PC-3 (cell line): ENCODE data around the gene SLC1A7. TPM values are rescaled to one million over a fixed set of nuclear protein-coding genes. Genes with fewer than 3 reads are reported as not detected.

Experiments
- ATAC-seq: fragments of 200-7000 bp; cut with Tn5 transposase; 2 replicates; pipeline ENCODE4 v1.9.1; 2020; ENCODE audit warnings: mild to moderate bottlenecking, moderate library complexity
- BruUV-seq: library from RNA; stranded (reverse); fragments of 400-500 nt; replicated peaks from 2 replicates; lab custom pipeline; 2021; lab: Mats Ljungman, UMichigan
- CTCF ChIA-PET: fragments of 300-600 bp; sonication (Branson Sonifier 250); formaldehyde crosslinking; loops from one replicate; lab custom pipeline; 2022; ENCODE audit warnings: antibody characterized with exemption; lab: Charles Lee
- POLR2A ChIA-PET: fragments of 300-600 bp; sonication (Branson Sonifier 250); formaldehyde crosslinking; loops from one replicate; lab custom pipeline; 2022; ENCODE audit warnings: antibody characterized with exemption; ENCODE audit not compliant: unreplicated experiment; lab: Charles Lee
- DNase-seq: peaks from one replicate; pipeline ENCODE4 v3.0.0-alpha.2; 2015
- H2AFZ ChIP-seq: fragments of 300-600 bp; sonication (generic); 2 replicates; pipeline ENCODE4 v1.6.0; 2016; ENCODE audit warnings: antibody characterized with exemption, low read length
- H3F3A ChIP-seq: fragments of 300-600 bp; sonication (generic); one replicate; pipeline ENCODE4 v1.6.0; 2017; ENCODE audit warnings: antibody characterized with exemption, low read length, control low read depth, mild to moderate bottlenecking; ENCODE audit not compliant: unreplicated experiment
- H3K27ac ChIP-seq: fragments of 300-600 bp; sonication (generic); 2 replicates; pipeline ENCODE4 v1.5.1; 2016; ENCODE audit warnings: mild to moderate bottlenecking, low read length
- H3K27me3 ChIP-seq: fragments of 300-600 bp; sonication (generic); 2 replicates; pipeline ENCODE4 v1.6.1; 2016; ENCODE audit warnings: low read length, mixed read lengths
- H3K36me3 ChIP-seq: fragments of 300-600 bp; sonication (generic); 2 replicates; pipeline ENCODE4 v1.6.1; 2016; ENCODE audit warnings: low read depth, mixed run types, low read length, mixed read lengths
- H3K4me1 ChIP-seq: fragments of 300-600 bp; sonication (generic); 2 replicates; pipeline ENCODE4 v1.5.1; 2016; ENCODE audit warnings: low read length; ENCODE audit not compliant: insufficient read depth
- H3K4me2 ChIP-seq: fragments of 300-600 bp; sonication (generic); 2 replicates; pipeline ENCODE4 v1.6.0; 2016; ENCODE audit warnings: low read length
- H3K4me3 ChIP-seq: fragments of 300-600 bp; sonication (generic); 2 replicates; pipeline ENCODE4 v1.5.1; 2016; ENCODE audit warnings: mild to moderate bottlenecking, low read length, mixed read lengths
- H3K79me2 ChIP-seq: fragments of 300-600 bp; sonication (generic); 2 replicates; pipeline ENCODE4 v1.6.1; 2017; ENCODE audit warnings: low read length, mixed read lengths
- H3K9ac ChIP-seq: fragments of 300-600 bp; sonication (generic); 2 replicates; pipeline ENCODE4 v1.6.0; 2016; ENCODE audit warnings: mild to moderate bottlenecking, low read length
- H3K9me2 ChIP-seq: fragments of 300-600 bp; sonication (generic); replicated peaks from 2 replicates; pipeline ENCODE4 v1.6.1; 2016; ENCODE audit warnings: mixed run types, low read length, mixed read lengths
- H3K9me3 ChIP-seq: fragments of 300-600 bp; sonication (generic); 2 replicates; pipeline ENCODE4 v1.6.1; 2016; ENCODE audit warnings: low read length, mixed read lengths
- H4K20me1 ChIP-seq: fragments of 300-600 bp; sonication (generic); 2 replicates; pipeline ENCODE4 v1.6.1; 2016; ENCODE audit warnings: low read length, mixed read lengths
- CTCF ChIP-seq: fragments of 300-600 bp; sonication (generic); conservative IDR thresholded peaks from 2 replicates; pipeline ENCODE4 v1.5.1; 2017; ENCODE audit warnings: antibody characterized with exemption, low read depth, mild to moderate bottlenecking, low read length
- EZH2 ChIP-seq: fragments of 300-600 bp; sonication (generic); IDR thresholded peaks from one replicate; pipeline ENCODE4 v1.6.1; 2017; ENCODE audit warnings: antibody characterized with exemption, mild to moderate bottlenecking, low read length; ENCODE audit not compliant: unreplicated experiment
- EZH2phosphoT487 ChIP-seq: fragments of 300-600 bp; sonication (generic); IDR thresholded peaks from 2 replicates; pipeline ENCODE4 v1.6.1; 2018; ENCODE audit warnings: mild to moderate bottlenecking, antibody characterized with exemption, low read length, borderline replicate concordance
- intact Hi-C: fragments of 100-400 bp; cut with micrococcal nuclease; formaldehyde crosslinking; loops from 2 replicates; pipeline ENCODE4 v1.9.0; 2023
- total RNA-seq: library from RNA; depleted of rRNA; stranded (reverse); fragments of >200 nt; gene quantifications from 2 replicates; pipeline ENCODE4 v1.2.3, GENCODE V29; 2014

SLC1A7 gene
- total RNA-seq, 1 experiment from 2014 or later = 0.26 TPM

- no peaks in the 10 kb centered on the region for H3K9me3 ChIP-seq
- H3K79me2 ChIP-seq = no peaks in the 10 kb centered on the region
- no peak overlapping the region for H2AFZ ChIP-seq
- ATAC-seq (no peak), DNase-seq (no peak)
- no peaks in the 10 kb centered on the region for H3K27me3 ChIP-seq
- H3K4me2 ChIP-seq = no peak overlapping the region
- POLR2A ChIA-PET = interaction anchor here (0.5 kb wide), 1 partner anchor 1888 kb away, joined by 6 read pairs; no protein-coding TSS in a partner anchor
- no peaks in the 10 kb centered on the region for H3F3A ChIP-seq
- no peak overlapping the region for H3K9ac ChIP-seq
- H3K4me3 ChIP-seq = no peak overlapping the region
- H3K27ac ChIP-seq = no peak overlapping the region
- no peaks in the 10 kb centered on the region for H3K9me2 ChIP-seq
- H3K36me3 ChIP-seq = no peaks in the 10 kb centered on the region
- no TSS peak for BruUV-seq
- no peaks in the 10 kb centered on the region for H3K4me1 ChIP-seq
- intact Hi-C loops = no loop called here
- no peak for TF ChIP-seq EZH2
- no peak for TF ChIP-seq CTCF
- no peak for TF ChIP-seq EZH2phosphoT487
- H4K20me1 ChIP-seq = no peaks in the 10 kb centered on the region
- CTCF ChIA-PET = no interaction called here
Observed at GRCh38 chr1:53129891-53130597, 12.4 kb downstream of the SLC1A7 start.

- Histone ChIP-seq H3K4me3 (no peak overlapping the region), H3K9me3 (no peaks in the 10 kb centered on the region), H3F3A (no peaks in the 10 kb centered on the region), H3K9me2 (no peaks in the 10 kb centered on the region), H3K9ac (no peak overlapping the region), H3K36me3 (no peaks in the 10 kb centered on the region), H3K4me2 (no peak overlapping the region), H3K79me2 (no peaks in the 10 kb centered on the region), H4K20me1 (no peaks in the 10 kb centered on the region), H3K4me1 (no peaks in the 10 kb centered on the region), H3K27me3 (no peaks in the 10 kb centered on the region), H3K27ac (no peak overlapping the region), H2AFZ (no peak overlapping the region)
- ChIA-PET POLR2A (no interaction called here), CTCF (no interaction called here)
- TF ChIP-seq CTCF = no peak
- ATAC-seq = no peak
- intact Hi-C loops = no loop called here
- DNase-seq = no peak
- no TSS peak for BruUV-seq
Observed at GRCh38 chr1:53128401-53128800, 14.0 kb downstream of the SLC1A7 start.

GRCh38 chr1:53127546-53127945, 14.9 kb downstream of the SLC1A7 start:
- ChIA-PET POLR2A (no interaction called here), CTCF (no interaction called here)
- no TSS peak for BruUV-seq
- no peak for TF ChIP-seq EZH2phosphoT487
- no peak for TF ChIP-seq EZH2
- TF ChIP-seq CTCF = no peak
- Histone ChIP-seq H3K4me1 (no peaks in the 10 kb centered on the region; the same call in 1 of the 2 replicates), H3K36me3 (no peaks in the 10 kb centered on the region), H3K4me3 (no peak overlapping the region), H3K4me2 (no peak overlapping the region), H4K20me1 (no peaks in the 10 kb centered on the region), H3K9me3 (no peaks in the 10 kb centered on the region), H3F3A (no peaks in the 10 kb centered on the region), H3K27me3 (no peaks in the 10 kb centered on the region), H3K27ac (no peak overlapping the region), H3K9ac (no peak overlapping the region), H2AFZ (no peak overlapping the region), H3K9me2 (no peaks in the 10 kb centered on the region), H3K79me2 (no peaks in the 10 kb centered on the region)
- intact Hi-C loops = no loop called here
- DNase-seq (no peak), ATAC-seq (no peak)
